K562 (cell line): Measurements from ENCODE around the gene GPR68. TPM values are rescaled to one million over a fixed set of nuclear protein-coding genes. Genes with fewer than 3 reads are reported as not detected.

Experiments
- BCOR ChIP-seq: fragments of 450-650 bp; IDR thresholded peaks from 2 replicates; pipeline ENCODE4 v1.6.1; 2016
- CTCFL ChIP-seq: IDR thresholded peaks from 2 replicates; pipeline ENCODE4 v1.6.1; 2011; ENCODE audit warnings: borderline replicate concordance, low read depth, mild to moderate bottlenecking, moderate library complexity, low read length; ENCODE audit not compliant: insufficient read depth, poor library complexity, severe bottlenecking
- CUX1 ChIP-seq: fragments of 200-800 bp; sonication (Bioruptor generic); IDR thresholded peaks from 2 replicates; pipeline ENCODE4 v1.6.1; 2016; ENCODE audit warnings: missing genetic modification characterization, missing compliant biosample characterization
- LARP7 ChIP-seq: fragments of 450-650 bp; IDR thresholded peaks from 2 replicates; pipeline ENCODE4 v1.6.1; 2016
- TAF1 ChIP-seq: IDR thresholded peaks from 2 replicates; pipeline ENCODE4 v1.6.1; 2011; ENCODE audit warnings: mild to moderate bottlenecking, low read length, moderate library complexity; ENCODE audit not compliant: insufficient read depth, control insufficient read depth, severe bottlenecking; ENCODE audit errors: extremely low read depth
- THRB ChIP-seq: fragments of 450-650 bp; formaldehyde crosslinking; conservative IDR thresholded peaks from 2 replicates; pipeline ENCODE4 v1.4.0; 2022; ENCODE audit warnings: mild to moderate bottlenecking, missing genetic modification characterization
- ZNF449 ChIP-seq: fragments of 250-450 bp; sonication (Bioruptor Pico); IDR thresholded peaks from 2 replicates; pipeline ENCODE4 v1.8.0; 2022; ENCODE audit warnings: moderate library complexity, mild to moderate bottlenecking, inconsistent platforms
- ZNF609 ChIP-seq: sonication (generic); formaldehyde crosslinking; IDR thresholded peaks from 2 replicates; pipeline ENCODE4 v1.8.1; 2023; ENCODE audit warnings: missing genetic modification reagents, mild to moderate bottlenecking, borderline replicate concordance
- polyA plus RNA-seq, 8 experiments: library from polyadenylated mRNA; depleted of rRNA in 4 of 8; stranded (reverse) in 5 of 8; unstranded in 3 of 8; fragments of >200 nt; fragmentation: Nextera tagmentation in 2 of 8; fragmentation: Illumina TruSeq in 1 of 8; extraction: Ambion mirVana in 2 of 8; extraction: Trizol in 1 of 8; gene quantifications; 2 replicates each; pipeline versions ENCODE4 v1.2.1 to v1.2.3, GENCODE V29; 2011 to 2014; ENCODE audit warnings: inconsistent platforms in 1 of 8, missing spikeins in 1 of 8
- total RNA-seq, 7 experiments: library from RNA; depleted of rRNA in 6 of 7; stranded (reverse); fragments of >200 nt in 6 of 7; fragmentation: Illumina TruSeq in 2 of 7; extraction: Trizol in 2 of 7; gene quantifications; 2 replicates each; pipeline versions ENCODE4 v1.2.1 to v1.2.3, GENCODE V29; 2011 to 2021; ENCODE audit warnings: low replicate concordance in 1 of 7

GPR68 gene
- total and polyA plus RNA-seq, 9 of the 15 experiments (the other 6 are each of a cell fraction or from before 2014, with no cell fraction given): 0.41 to 9.4 (median 3.7) TPM

GRCh38 chr14:91202234-91202974, 42.1 kb downstream of the GPR68 start (continued):
- TF ChIP-seq CTCFL (no peak), BCOR (no peak), ZNF449 (CRISPR knock-in tag) (no peak), LARP7 (no peak), ZNF609 (no peak), THRB (CRISPR knock-in tag) (no peak), TAF1 (peak; percentile 46), CUX1 (CRISPR knock-in tag) (no peak)
